ENCODE data around the gene SH3PXD2B. TPM values are rescaled to one million over a fixed set of nuclear protein-coding genes. Genes with fewer than 3 reads are reported as not detected.

Gene SH3PXD2B
- total and polyA plus RNA-seq, 2 of the 13 experiments (the other 11 are each of a cell fraction or from before 2014, with no cell fraction given): 3.4 to 4.6 TPM

DNA sequence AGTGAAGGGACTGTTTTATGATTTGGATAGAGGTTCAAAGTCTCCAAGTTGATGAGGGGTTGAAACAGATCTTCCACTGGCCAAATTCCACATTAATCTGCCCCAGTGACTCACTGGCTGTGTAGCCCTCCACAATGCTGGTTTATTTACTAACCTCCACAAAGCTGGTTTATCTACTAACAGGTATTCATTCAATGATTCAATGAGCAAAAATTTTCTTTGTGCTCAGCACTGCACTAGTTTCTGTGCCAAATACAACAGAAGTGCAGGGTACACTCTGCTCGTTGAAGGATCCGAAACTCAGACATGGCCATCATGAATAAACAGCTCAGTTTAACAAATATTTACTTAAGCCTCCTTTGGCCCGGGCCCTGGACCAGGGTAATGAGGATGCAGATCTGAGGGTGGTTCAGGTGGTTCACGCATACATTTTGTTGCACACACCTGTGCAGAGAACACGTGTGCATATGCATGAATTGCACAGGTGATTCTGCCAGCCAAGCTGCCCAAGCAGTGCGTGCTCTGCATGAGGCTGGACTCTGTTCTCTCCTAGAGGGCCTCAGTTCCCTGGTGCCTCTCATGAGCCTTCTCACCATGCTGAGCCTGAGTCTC is 71.0 kb downstream of the SH3PXD2B start (continued):
- TF ChIP-seq, protein P1, sequence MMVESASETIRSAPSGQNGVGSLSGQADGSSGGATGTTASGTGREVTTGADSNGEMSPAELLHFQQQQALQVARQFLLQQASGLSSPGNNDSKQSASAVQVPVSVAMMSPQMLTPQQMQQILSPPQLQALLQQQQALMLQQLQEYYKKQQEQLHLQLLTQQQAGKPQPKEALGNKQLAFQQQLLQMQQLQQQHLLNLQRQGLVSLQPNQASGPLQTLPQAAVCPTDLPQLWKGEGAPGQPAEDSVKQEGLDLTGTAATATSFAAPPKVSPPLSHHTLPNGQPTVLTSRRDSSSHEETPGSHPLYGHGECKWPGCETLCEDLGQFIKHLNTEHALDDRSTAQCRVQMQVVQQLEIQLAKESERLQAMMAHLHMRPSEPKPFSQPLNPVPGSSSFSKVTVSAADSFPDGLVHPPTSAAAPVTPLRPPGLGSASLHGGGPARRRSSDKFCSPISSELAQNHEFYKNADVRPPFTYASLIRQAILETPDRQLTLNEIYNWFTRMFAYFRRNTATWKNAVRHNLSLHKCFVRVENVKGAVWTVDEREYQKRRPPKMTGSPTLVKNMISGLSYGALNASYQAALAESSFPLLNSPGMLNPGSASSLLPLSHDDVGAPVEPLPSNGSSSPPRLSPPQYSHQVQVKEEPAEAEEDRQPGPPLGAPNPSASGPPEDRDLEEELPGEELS (CRISPR knock-in tag; IDR thresholded peaks at IDR 0.05): peak; percentile 91
- TF ChIP-seq FOSL1 (CRISPR knock-in tag; IDR thresholded peaks at IDR 0.05; ENCODE audit: borderline replicate concordance) (peak; percentile 72; the same call in 1 of the 2 replicates), ZNF777 (CRISPR knock-in tag; IDR thresholded peaks at IDR 0.05) (no peak), ZNF773 (CRISPR knock-in tag; IDR thresholded peaks at IDR 0.05; ENCODE audit: borderline replicate concordance) (no peak), NCOA5 (CRISPR knock-in tag; IDR thresholded peaks at IDR 0.05) (no peak), ZNF619 (CRISPR knock-in tag; IDR thresholded peaks at IDR 0.05) (no peak), FOSL2 (CRISPR knock-in tag; IDR thresholded peaks at IDR 0.05) (peak; percentile 95), ZC3H13 (CRISPR knock-in tag; IDR thresholded peaks at IDR 0.05) (no peak), SOX6 (IDR thresholded peaks at IDR 0.05) (no peak), SOX6 (CRISPR knock-in tag; IDR thresholded peaks at IDR 0.05) (peak; percentile 95), ZNF775 (CRISPR knock-in tag; IDR thresholded peaks at IDR 0.05; ENCODE audit: borderline replicate concordance) (no peak), TRAFD1 (CRISPR knock-in tag; IDR thresholded peaks at IDR 0.05; ENCODE audit: borderline replicate concordance) (no peak), EED (CRISPR knock-in tag; IDR thresholded peaks at IDR 0.05) (no peak), FOXP1 (IDR thresholded peaks at IDR 0.05) (0 out of 2 replicates have a peak, but pooled peaks have one; percentile 28), FOXP1 (CRISPR knock-in tag; IDR thresholded peaks at IDR 0.05) (peak; percentile 80), WIZ (CRISPR knock-in tag; IDR thresholded peaks at IDR 0.05) (no peak), SIX1 (CRISPR knock-in tag; IDR thresholded peaks at IDR 0.05; ENCODE audit: borderline replicate concordance) (peak; percentile 14; the same call in 1 of the 2 replicates), ZFP62 (CRISPR knock-in tag; IDR thresholded peaks at IDR 0.05) (no peak), NBN (conservative IDR thresholded peaks at IDR 0.05) (no peak), HOXA3 (CRISPR knock-in tag; IDR thresholded peaks at IDR 0.05) (0 out of 2 replicates have a peak, but pooled peaks have one; percentile 17), SMARCE1 (IDR thresholded peaks at IDR 0.05; ENCODE audit: borderline replicate concordance) (no peak), HCFC1 (IDR thresholded peaks at IDR 0.05; ENCODE audit: low read depth, low read length) (no peak), ZBTB21 (CRISPR knock-in tag; IDR thresholded peaks at IDR 0.05) (no peak), SMC3 (IDR thresholded peaks at IDR 0.05; ENCODE audit: low read length) (no peak), SALL1 (CRISPR knock-in tag; IDR thresholded peaks at IDR 0.05) (peak; percentile 72), ZKSCAN1 (IDR thresholded peaks at IDR 0.05; ENCODE audit: low read length) (no peak), SALL2 (CRISPR knock-in tag; IDR thresholded peaks at IDR 0.05) (no peak), HHEX (CRISPR knock-in tag; IDR thresholded peaks at IDR 0.05) (no peak), ETV6 (CRISPR knock-in tag; conservative IDR thresholded peaks at IDR 0.05) (no peak), ZNF761 (CRISPR knock-in tag; conservative IDR thresholded peaks at IDR 0.05) (no peak), ZBTB20 (CRISPR knock-in tag; IDR thresholded peaks at IDR 0.05; ENCODE audit: borderline replicate concordance, low read depth) (peak; percentile 46; the same call in 1 of the 2 replicates), MXD4 (CRISPR knock-in tag; IDR thresholded peaks at IDR 0.05) (0 out of 2 replicates have a peak, but pooled peaks have one; percentile 25), ZNF550 (CRISPR knock-in tag; IDR thresholded peaks at IDR 0.05; ENCODE audit: borderline replicate concordance) (no peak)
